Caco-2 (cell line): ENCODE measurements around the gene FAAP20. TPM values are rescaled to one million over a fixed set of nuclear protein-coding genes. Genes with fewer than 3 reads are reported as not detected.

Experiments
- BruUV-seq: library from RNA; stranded (reverse); fragments of 400-500 nt; replicated peaks from 2 replicates; lab custom pipeline; 2021; lab: Mats Ljungman, UMichigan
- CTCF ChIA-PET: fragments of 300-600 bp; sonication (Branson Sonifier 250); formaldehyde crosslinking; loops from one replicate; lab custom pipeline; 2022; ENCODE audit warnings: antibody characterized with exemption; lab: Charles Lee
- POLR2A ChIA-PET: fragments of 300-600 bp; sonication (Branson Sonifier 250); formaldehyde crosslinking; loops from one replicate; lab custom pipeline; 2022; ENCODE audit warnings: antibody characterized with exemption; lab: Charles Lee
- DNase-seq, 2 experiments: peaks; one replicate each; pipeline versions ENCODE4 v3.0.0 to v3.0.0-alpha.2; 2020 to 2022
- H3K27me3 ChIP-seq: replicated peaks from 2 replicates; pipeline ENCODE4 v1.6.0; 2011; ENCODE audit warnings: low read length; ENCODE audit not compliant: control insufficient read depth, insufficient read depth
- H3K36me3 ChIP-seq: 2 replicates; pipeline ENCODE4 v1.5.1; 2011; ENCODE audit warnings: low read length; ENCODE audit not compliant: control insufficient read depth, insufficient read depth
- H3K4me1 ChIP-seq: fragments of 250-450 bp; sonication (Bioruptor Pico); 2 replicates; pipeline ENCODE4 v1.5.1; 2020; ENCODE audit warnings: mild to moderate bottlenecking
- H3K4me3 ChIP-seq: 2 replicates; pipeline ENCODE4 v1.5.1; 2011; ENCODE audit warnings: low read depth, mild to moderate bottlenecking, control low read depth, low read length
- H3K9me3 ChIP-seq: fragments of 250-450 bp; sonication (Bioruptor Pico); 2 replicates; pipeline ENCODE4 v1.5.1; 2020; ENCODE audit warnings: mild to moderate bottlenecking, moderate library complexity
- H3K27ac Mint-ChIP-seq: one replicate; pipeline ENCODE4 v1.8.0; 2022; ENCODE audit warnings: mixed read lengths; ENCODE audit not compliant: unreplicated experiment
- H3K27me3 Mint-ChIP-seq: one replicate; pipeline ENCODE4 v1.8.0; 2022; ENCODE audit warnings: mixed read lengths; ENCODE audit not compliant: insufficient read depth, unreplicated experiment
- H3K36me3 Mint-ChIP-seq: one replicate; pipeline ENCODE4 v1.8.0; 2022; ENCODE audit warnings: mild to moderate bottlenecking, mixed read lengths; ENCODE audit not compliant: insufficient read depth, unreplicated experiment
- H3K4me1 Mint-ChIP-seq: one replicate; pipeline ENCODE4 v1.8.0; 2022; ENCODE audit warnings: low read depth, mixed read lengths; ENCODE audit not compliant: unreplicated experiment
- H3K4me3 Mint-ChIP-seq: one replicate; pipeline ENCODE4 v1.8.0; 2022; ENCODE audit warnings: mild to moderate bottlenecking, moderate library complexity, mixed read lengths; ENCODE audit not compliant: unreplicated experiment
- H3K9me3 Mint-ChIP-seq: one replicate; pipeline ENCODE4 v1.8.0; 2022; ENCODE audit warnings: mixed read lengths; ENCODE audit not compliant: unreplicated experiment
- CTCF ChIP-seq, 2 experiments: fragments of 200-600 bp in 1 of 2; IDR thresholded peaks; 1 replicate in 1 of 2; 2 replicates in 1 of 2; pipeline versions ENCODE4 v1.5.1 to v1.8.0; 2011 to 2022; ENCODE audit warnings: antibody characterized with exemption in 1 of 2, control low read depth in 1 of 2, inconsistent platforms in 1 of 2, low read depth in 1 of 2, low read length in 1 of 2, mild to moderate bottlenecking in 1 of 2, moderate library complexity in 1 of 2; ENCODE audit not compliant: insufficient read depth in 1 of 2, severe bottlenecking in 1 of 2, unreplicated experiment in 1 of 2
- intact Hi-C: fragments of 100-400 bp; cut with micrococcal nuclease; formaldehyde crosslinking; loops from one replicate; pipeline ENCODE4 v1.10.0; 2022; ENCODE audit not compliant: unreplicated experiment
- total RNA-seq: library from RNA; stranded (reverse); gene quantifications from 2 replicates; pipeline ENCODE4 v1.2.3, GENCODE V29; 2022

The FAAP20 gene
- total RNA-seq, 1 experiment from 2014 or later = 72.4 TPM

GRCh38 chr1:2158272-2158671 lies 36.3 kb downstream of the FAAP20 start:
- H3K27me3 ChIP-seq = no peaks in the 10 kb centered on the region

GRCh38 chr1:2157856-2158255 lies 36.7 kb downstream of the FAAP20 start:
- H3K4me3 ChIP-seq = no peak overlapping the region
- BruUV-seq = no TSS peak
- no peaks in the 10 kb centered on the region for H3K27me3 ChIP-seq
- Mint-ChIP-seq H3K36me3 (peaks cover 40% of the 10 kb centered on the region), H3K4me3 (no peak overlapping the region), H3K4me1 (no peaks in the 10 kb centered on the region), H3K27me3 (no peaks in the 10 kb centered on the region), H3K27ac (no peak overlapping the region), H3K9me3 (peaks cover 13% of the 10 kb centered on the region)
- ChIA-PET CTCF (no interaction called here), POLR2A (no interaction called here)
- TF ChIP-seq CTCF (IDR thresholded peaks at IDR 0.05; ENCODE audit: insufficient read depth in 1 of 2, low read depth in 1 of 2, low read length in 1 of 2, severe bottlenecking in 1 of 2, unreplicated experiment in 1 of 2) = no peak
- no peaks in the 10 kb centered on the region for H3K9me3 ChIP-seq
- H3K36me3 ChIP-seq = peaks cover 2% of the 10 kb centered on the region
- DNase-seq = no peak
- no peaks in the 10 kb centered on the region for H3K4me1 ChIP-seq
- intact Hi-C loops = no loop called here

More at GRCh38 chr1:2158272-2158671, 36.3 kb downstream of the FAAP20 start:
- ChIA-PET POLR2A (no interaction called here), CTCF (interaction anchor here (0.6 kb wide), 1 partner anchor 49 kb away, joined by 8 read pairs; no protein-coding TSS in a partner anchor)
- H3K4me3 Mint-ChIP-seq = no peak overlapping the region
- H3K27ac Mint-ChIP-seq = no peak overlapping the region
- no peaks in the 10 kb centered on the region for H3K27me3 Mint-ChIP-seq
- peaks cover 41% of the 10 kb centered on the region for H3K36me3 Mint-ChIP-seq
- TF ChIP-seq CTCF (IDR thresholded peaks at IDR 0.05; ENCODE audit: insufficient read depth in 1 of 2, low read depth in 1 of 2, low read length in 1 of 2, severe bottlenecking in 1 of 2, unreplicated experiment in 1 of 2) = no peak
- peaks cover 13% of the 10 kb centered on the region for H3K9me3 Mint-ChIP-seq
- Histone ChIP-seq H3K4me1 (no peaks in the 10 kb centered on the region), H3K36me3 (peaks cover 3% of the 10 kb centered on the region), H3K4me3 (no peak overlapping the region), H3K9me3 (no peaks in the 10 kb centered on the region)
- intact Hi-C loops = no loop called here
- DNase-seq = no peak
- BruUV-seq = no TSS peak
- no peaks in the 10 kb centered on the region for H3K4me1 Mint-ChIP-seq

GRCh38 chr1:2156866-2157265 lies 37.7 kb downstream of the FAAP20 start:
- Histone ChIP-seq H3K27me3 (no peaks in the 10 kb centered on the region), H3K4me1 (no peaks in the 10 kb centered on the region), H3K36me3 (peaks cover 2% of the 10 kb centered on the region; the same call in 1 of the 2 replicates), H3K9me3 (no peaks in the 10 kb centered on the region), H3K4me3 (no peak overlapping the region)
- Mint-ChIP-seq H3K4me1 (no peaks in the 10 kb centered on the region), H3K9me3 (peaks cover 13% of the 10 kb centered on the region), H3K27ac (no peak overlapping the region), H3K36me3 (peaks cover 36% of the 10 kb centered on the region), H3K27me3 (no peaks in the 10 kb centered on the region), H3K4me3 (no peak overlapping the region)
- ChIA-PET CTCF (no interaction called here), POLR2A (no interaction called here)
- intact Hi-C loops = no loop called here
- no peak for TF ChIP-seq CTCF (IDR thresholded peaks at IDR 0.05; ENCODE audit: insufficient read depth in 1 of 2, low read depth in 1 of 2, low read length in 1 of 2, severe bottlenecking in 1 of 2, unreplicated experiment in 1 of 2)
- BruUV-seq = no TSS peak
- DNase-seq = no peak
